Trophoblast cell (in vitro differentiated cells and primary cell): ENCODE data around the gene MYO1F.

Experiments used
- DNase-seq, 2 donors: peaks; one replicate each; pipeline ENCODE4 v3.0.0-alpha.2; 2016
- H2AFZ ChIP-seq: 2 replicates; pipeline ENCODE4 v1.6.1; 2013; ENCODE audit warnings: low read length, moderate library complexity, mild to moderate bottlenecking; ENCODE audit not compliant: insufficient read depth, poor library complexity
- H2AK5ac ChIP-seq: 2 replicates; pipeline ENCODE4 v1.6.1; 2013; ENCODE audit warnings: mild to moderate bottlenecking, low read length
- H2BK120ac ChIP-seq: 2 replicates; pipeline ENCODE4 v1.6.1; 2013; ENCODE audit warnings: low read length, mild to moderate bottlenecking, moderate library complexity; ENCODE audit not compliant: insufficient read depth, poor library complexity
- H2BK12ac ChIP-seq: 2 replicates; pipeline ENCODE4 v1.6.1; 2013; ENCODE audit warnings: mild to moderate bottlenecking, low read length, moderate library complexity
- H2BK5ac ChIP-seq: 2 replicates; pipeline ENCODE4 v1.6.1; 2013; ENCODE audit warnings: low read length, low read depth, moderate library complexity, mild to moderate bottlenecking; ENCODE audit not compliant: poor library complexity
- H3K14ac ChIP-seq: 2 replicates; pipeline ENCODE4 v1.6.1; 2013; ENCODE audit warnings: mild to moderate bottlenecking, low read length
- H3K18ac ChIP-seq: 2 replicates; pipeline ENCODE4 v1.6.1; 2013; ENCODE audit warnings: mild to moderate bottlenecking, low read length
- H3K23ac ChIP-seq: 2 replicates; pipeline ENCODE4 v1.6.1; 2013; ENCODE audit warnings: low read length
- H3K27ac ChIP-seq: 2 replicates; pipeline ENCODE4 v1.5.1; 2013; ENCODE audit warnings: low read depth, mild to moderate bottlenecking, inconsistent platforms, low read length, moderate library complexity
- H3K27me3 ChIP-seq: 2 replicates; pipeline ENCODE4 v1.6.1; 2013; ENCODE audit warnings: inconsistent platforms, mild to moderate bottlenecking, low read length, moderate library complexity; ENCODE audit not compliant: insufficient read depth
- H3K36me3 ChIP-seq, 2 experiments: 1 replicate in 1 of 2; 2 replicates in 1 of 2; pipeline ENCODE4 v1.6.1; 2013; ENCODE audit warnings: low read length in 2 of 2, mild to moderate bottlenecking in 2 of 2, moderate library complexity in 1 of 2; ENCODE audit not compliant: insufficient read depth in 2 of 2, control insufficient read depth in 1 of 2
- H3K4ac ChIP-seq: 2 replicates; pipeline ENCODE4 v1.6.1; 2013; ENCODE audit warnings: low read depth, mild to moderate bottlenecking, low read length, moderate library complexity
- H3K4me1 ChIP-seq, 2 experiments: 1 replicate in 1 of 2; 2 replicates in 1 of 2; pipeline ENCODE4 v1.6.1; 2013; ENCODE audit warnings: low read length in 2 of 2, mild to moderate bottlenecking in 2 of 2, moderate library complexity in 1 of 2; ENCODE audit not compliant: insufficient read depth in 2 of 2, control insufficient read depth in 1 of 2
- H3K4me2 ChIP-seq: 2 replicates; pipeline ENCODE4 v1.6.1; 2013; ENCODE audit warnings: inconsistent platforms, mild to moderate bottlenecking, low read length, moderate library complexity
- H3K4me3 ChIP-seq: 2 replicates; pipeline ENCODE4 v1.5.1; 2013; ENCODE audit warnings: mild to moderate bottlenecking, low read depth, low read length, inconsistent platforms
- H3K79me1 ChIP-seq: one replicate; pipeline ENCODE4 v1.6.1; 2013; ENCODE audit warnings: low read length
- H3K79me2 ChIP-seq: 2 replicates; pipeline ENCODE4 v1.6.1; 2013; ENCODE audit warnings: low read length, mild to moderate bottlenecking; ENCODE audit not compliant: control insufficient read depth, insufficient read depth, poor library complexity
- H3K9ac ChIP-seq: 2 replicates; pipeline ENCODE4 v1.6.1; 2013; ENCODE audit warnings: mild to moderate bottlenecking, low read length
- H3K9me3 ChIP-seq: 2 replicates; pipeline ENCODE4 v1.6.1; 2013; ENCODE audit warnings: low read depth, mild to moderate bottlenecking, control low read depth, inconsistent platforms, low read length; ENCODE audit not compliant: insufficient read depth
- H4K12ac ChIP-seq: 2 replicates; pipeline ENCODE4 v1.6.1; 2013; ENCODE audit warnings: low read depth, mild to moderate bottlenecking, low read length, moderate library complexity
- H4K8ac ChIP-seq: 2 replicates; pipeline ENCODE4 v1.6.1; 2013; ENCODE audit warnings: low read depth, mild to moderate bottlenecking, low read length, moderate library complexity
- H4K91ac ChIP-seq: one replicate; pipeline ENCODE4 v1.6.1; 2013; ENCODE audit warnings: low read depth, mild to moderate bottlenecking, low read length, moderate library complexity
- WGBS: extraction: QIAGEN DNeasy Blood & Tissue Kit; methylation state at CpG from one replicate; pipeline ENCODE4 v1.1.7; 2013; ENCODE audit warnings: missing lambda C conversion rate; ENCODE audit not compliant: insufficient read length, insufficient coverage; ENCODE audit errors: extremely low coverage; 5-methylcytosine and 5-hydroxymethylcytosine counted together

The MYO1F gene

GRCh38 chr19:8544168-8544567 lies 33.1 kb downstream of the MYO1F start:
- Histone ChIP-seq H2AFZ (no peak overlapping the region), H4K12ac (no peak overlapping the region), H3K79me2 (no peaks in the 10 kb centered on the region), H3K4me2 (no peak overlapping the region), H3K36me3 (peaks cover 0 to 5% of the 10 kb centered on the region in 2 experiments), H3K4me3 (no peak overlapping the region), H2BK5ac (no peak overlapping the region), H3K18ac (no peak overlapping the region), H3K4me1 (no peaks in the 10 kb centered on the region), H3K23ac (no peak overlapping the region), H4K8ac (no peak overlapping the region), H2BK12ac (no peak overlapping the region), H3K9ac (no peak overlapping the region), H3K14ac (no peak overlapping the region), H3K27me3 (no peaks in the 10 kb centered on the region), H4K91ac (no peak overlapping the region), H3K79me1 (no peaks in the 10 kb centered on the region), H2BK120ac (no peak overlapping the region), H3K27ac (no peak overlapping the region), H3K4ac (no peak overlapping the region), H3K9me3 (peaks cover 2% of the 10 kb centered on the region), H2AK5ac (no peak overlapping the region)
- no CpG with 5 or more reads among the region's 20 CpGs for WGBS
- no peak for DNase-seq

- no peak overlapping the region for H2AFZ ChIP-seq
- H2AK5ac ChIP-seq, result no peak overlapping the region
- H3K36me3 ChIP-seq, result no peaks in the 10 kb centered on the region
- H3K4me2 ChIP-seq, result no peak overlapping the region
- H2BK120ac ChIP-seq, result no peak overlapping the region
- H4K12ac ChIP-seq, result no peak overlapping the region
- no peak overlapping the region for H3K9ac ChIP-seq
- H3K23ac ChIP-seq, result no peak overlapping the region
- no peak overlapping the region for H4K8ac ChIP-seq
- no peak overlapping the region for H3K18ac ChIP-seq
- no peak for DNase-seq
- no peak overlapping the region for H3K14ac ChIP-seq
- H3K4me1 ChIP-seq, result no peaks in the 10 kb centered on the region
- H3K4ac ChIP-seq, result no peak overlapping the region
- WGBS, result no CpG with 5 or more reads among the region's 12 CpGs
- no peaks in the 10 kb centered on the region for H3K79me1 ChIP-seq
- no peaks in the 10 kb centered on the region for H3K27me3 ChIP-seq
- no peaks in the 10 kb centered on the region for H3K79me2 ChIP-seq
- H3K9me3 ChIP-seq, result no peaks in the 10 kb centered on the region
- no peak overlapping the region for H3K27ac ChIP-seq
- H3K4me3 ChIP-seq, result no peak overlapping the region
- no peak overlapping the region for H2BK12ac ChIP-seq
- no peak overlapping the region for H2BK5ac ChIP-seq
- no peak overlapping the region for H4K91ac ChIP-seq
These were observed 37.6 kb downstream of the MYO1F start for GRCh38 chr19:8539621-8540149.

- H2AK5ac ChIP-seq, result no peak overlapping the region
- WGBS, result no CpG with 5 or more reads among the region's 3 CpGs
- no peak overlapping the region for H2BK5ac ChIP-seq
- H4K8ac ChIP-seq, result no peak overlapping the region
- H2BK120ac ChIP-seq, result no peak overlapping the region
- H3K36me3 ChIP-seq, result no peaks in the 10 kb centered on the region
- no peak overlapping the region for H2BK12ac ChIP-seq
- no peak overlapping the region for H3K4me2 ChIP-seq
- H3K4ac ChIP-seq, result no peak overlapping the region
- no peaks in the 10 kb centered on the region for H3K9me3 ChIP-seq
- no peak overlapping the region for H3K23ac ChIP-seq
- no peak overlapping the region for H3K27ac ChIP-seq
- H3K4me1 ChIP-seq, result no peaks in the 10 kb centered on the region
- no peaks in the 10 kb centered on the region for H3K79me2 ChIP-seq
- H3K14ac ChIP-seq, result no peak overlapping the region
- no peaks in the 10 kb centered on the region for H3K79me1 ChIP-seq
- H2AFZ ChIP-seq, result no peak overlapping the region
- no peak overlapping the region for H4K91ac ChIP-seq
- H3K4me3 ChIP-seq, result no peak overlapping the region
- no peak for DNase-seq
- H4K12ac ChIP-seq, result no peak overlapping the region
- H3K18ac ChIP-seq, result no peak overlapping the region
- H3K27me3 ChIP-seq, result no peaks in the 10 kb centered on the region
- H3K9ac ChIP-seq, result no peak overlapping the region
These were observed 40.1 kb downstream of the MYO1F start for GRCh38 chr19:8537099-8537498.

GRCh38 chr19:8536282-8536681 lies 41.0 kb downstream of the MYO1F start:
- Histone ChIP-seq H3K4me2 (no peak overlapping the region), H3K4me1 (no peaks in the 10 kb centered on the region), H3K9me3 (no peaks in the 10 kb centered on the region), H3K36me3 (no peaks in the 10 kb centered on the region), H3K4me3 (no peak overlapping the region), H3K23ac (no peak overlapping the region), H2BK12ac (no peak overlapping the region), H3K4ac (no peak overlapping the region), H3K14ac (no peak overlapping the region), H4K8ac (no peak overlapping the region), H4K12ac (no peak overlapping the region), H3K79me2 (no peaks in the 10 kb centered on the region), H2BK120ac (no peak overlapping the region), H2AFZ (no peak overlapping the region), H3K27ac (no peak overlapping the region), H4K91ac (no peak overlapping the region), H3K18ac (no peak overlapping the region), H3K27me3 (no peaks in the 10 kb centered on the region), H2AK5ac (no peak overlapping the region), H3K9ac (no peak overlapping the region), H2BK5ac (no peak overlapping the region), H3K79me1 (no peaks in the 10 kb centered on the region)
- no peak for DNase-seq
- no CpG with 5 or more reads among the region's 22 CpGs for WGBS
